NCI-H345 (cell line): ENCODE data around the gene TOR3A.

Experiments used
- DNase-seq: peaks from one replicate; lab custom pipeline; 2025; lab: John Stamatoyannopoulos, UW

TOR3A gene

DNA sequence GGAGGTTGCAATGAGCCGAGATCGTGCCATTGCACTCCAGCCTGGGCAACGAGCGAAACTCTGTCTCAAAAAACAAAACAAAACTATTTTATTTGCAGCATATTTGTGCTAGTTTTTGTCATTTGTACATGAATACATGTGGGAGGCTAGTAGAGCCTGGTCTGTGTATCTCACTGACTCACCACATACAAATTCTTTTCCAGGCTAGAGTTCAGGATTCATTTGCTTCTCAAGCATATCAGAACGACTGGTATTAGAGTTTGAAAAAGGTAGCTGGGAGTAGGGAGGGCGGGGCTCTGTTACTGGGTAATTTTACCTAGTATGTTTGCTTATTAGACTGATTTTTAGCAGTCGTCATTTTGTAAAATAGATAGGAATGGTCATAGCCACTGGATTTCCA lies 4.5 kb upstream of the TOR3A start:
- DNase-seq: no peak

DNA sequence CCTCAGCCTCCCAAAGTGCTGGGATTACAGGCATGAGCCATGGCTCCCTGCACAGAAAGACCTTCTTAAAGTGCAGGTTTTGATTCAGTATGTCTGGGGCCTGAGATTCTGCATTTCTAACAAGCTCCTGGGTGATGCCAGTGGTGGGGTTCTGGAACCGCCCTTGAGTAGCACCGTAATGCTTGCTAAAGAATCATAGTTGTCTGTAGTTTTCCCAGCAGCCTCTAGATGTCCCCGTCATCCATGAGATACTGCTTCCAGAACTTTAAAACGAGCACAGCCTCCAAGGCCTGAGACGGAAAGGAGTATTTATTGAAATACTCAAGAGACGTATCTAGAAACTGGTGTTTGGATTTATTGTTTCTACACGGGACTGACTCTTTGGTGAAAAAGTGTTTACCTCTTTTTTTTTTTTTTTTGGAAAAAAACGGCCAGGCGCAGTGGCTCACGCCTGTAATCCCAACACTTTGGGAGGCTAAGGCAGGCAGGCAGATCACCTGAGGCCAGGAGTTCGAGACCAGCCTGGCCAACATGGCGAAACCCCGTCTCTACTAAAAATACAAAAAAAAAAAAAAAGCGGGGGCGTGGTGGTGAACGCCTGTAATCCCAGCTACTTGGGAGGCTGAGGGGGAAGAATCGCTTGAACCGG lies 2.6 kb upstream of the TOR3A start:
- DNase-seq: peak; percentile 73

DNA sequence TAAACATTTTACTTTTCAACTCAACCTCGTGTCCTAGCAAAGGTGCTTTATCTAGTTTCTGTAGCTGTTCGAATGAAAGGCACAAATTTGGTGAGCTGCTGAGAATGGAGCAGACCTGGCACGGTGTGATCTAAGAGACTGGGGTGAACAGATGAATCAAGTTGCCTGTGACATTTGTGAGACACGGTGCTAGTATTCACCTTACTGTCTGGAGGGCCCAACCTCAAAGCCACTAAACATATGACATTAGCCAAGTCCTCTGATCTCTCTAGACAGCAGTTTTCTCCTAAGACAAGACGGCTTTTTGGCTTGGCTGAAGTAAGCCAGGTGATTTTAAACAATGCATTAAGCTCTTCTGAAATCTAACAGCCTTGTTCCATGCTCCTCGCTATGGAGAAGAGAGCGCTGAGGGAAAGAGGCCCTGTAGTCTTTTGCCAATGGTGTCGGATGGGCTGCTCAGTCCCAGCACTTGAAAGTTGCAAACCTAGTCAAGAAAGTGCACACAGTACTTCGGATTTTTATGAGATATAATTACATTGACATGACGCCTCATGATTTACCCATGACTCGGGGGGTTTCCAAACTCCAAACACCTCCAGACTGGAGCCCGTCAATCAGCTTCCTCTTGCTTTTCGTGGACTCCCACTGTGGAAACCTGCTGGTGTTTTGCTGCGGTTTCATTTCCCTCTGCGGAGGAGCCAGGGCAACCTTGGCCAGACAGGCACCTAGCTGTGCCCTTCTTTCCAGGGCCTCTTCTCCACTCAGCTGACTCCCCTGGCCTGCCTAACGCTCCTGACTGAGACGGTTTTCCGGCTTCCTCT lies 794 bp upstream of the TOR3A start:
- no peak for DNase-seq

DNA sequence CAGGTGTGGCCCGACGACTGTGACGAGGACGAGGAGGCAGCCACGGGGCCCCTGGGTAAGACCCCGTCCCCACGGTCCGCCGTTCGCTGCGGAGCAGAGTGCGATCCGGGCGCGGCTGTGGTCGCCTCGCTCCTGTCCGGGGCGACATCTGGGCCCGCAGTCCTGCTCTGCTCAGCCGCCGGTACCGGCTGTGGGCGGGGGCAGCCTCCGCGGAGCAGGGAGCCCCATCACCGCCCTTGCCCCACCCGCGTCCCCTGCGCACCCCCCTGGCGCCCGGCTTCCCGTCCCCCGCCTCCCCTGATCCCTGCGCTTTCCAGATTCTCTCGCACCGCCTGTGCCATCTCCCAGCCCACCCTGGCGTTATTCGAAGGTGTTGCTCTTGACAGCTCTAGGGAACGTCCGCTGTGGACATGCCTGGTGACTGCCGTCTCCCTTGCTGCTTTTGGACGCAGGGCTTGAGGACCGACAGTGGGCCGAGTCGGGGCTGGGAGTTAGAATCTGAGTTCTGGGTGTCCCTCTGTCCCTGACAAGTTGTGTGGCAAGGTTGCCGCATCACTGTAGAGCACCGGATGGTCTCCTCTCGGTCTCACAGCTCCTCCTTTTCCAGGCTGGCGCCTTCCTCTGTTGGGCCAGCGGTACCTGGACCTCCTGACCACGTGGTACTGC lies 596 bp downstream of the TOR3A start:
- DNase-seq: peak; percentile 16

DNA sequence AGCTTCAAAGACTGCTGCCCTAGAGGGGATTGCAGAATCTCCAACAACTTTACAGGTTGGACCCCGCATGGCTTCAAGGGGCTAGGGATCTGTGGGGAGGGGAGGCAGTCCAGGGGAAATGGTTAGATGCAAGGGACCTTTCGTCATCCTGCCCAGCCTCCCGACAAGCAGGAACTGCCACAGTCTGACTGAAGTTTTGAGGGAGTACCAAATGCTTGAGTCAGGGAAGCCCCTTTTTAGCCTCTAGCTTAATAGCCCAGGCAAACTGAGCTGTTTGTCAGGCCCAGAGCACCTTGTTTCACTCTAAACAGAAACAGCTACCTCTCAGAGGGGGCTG lies 1.1 kb downstream of the TOR3A start:
- DNase-seq: no peak

DNA sequence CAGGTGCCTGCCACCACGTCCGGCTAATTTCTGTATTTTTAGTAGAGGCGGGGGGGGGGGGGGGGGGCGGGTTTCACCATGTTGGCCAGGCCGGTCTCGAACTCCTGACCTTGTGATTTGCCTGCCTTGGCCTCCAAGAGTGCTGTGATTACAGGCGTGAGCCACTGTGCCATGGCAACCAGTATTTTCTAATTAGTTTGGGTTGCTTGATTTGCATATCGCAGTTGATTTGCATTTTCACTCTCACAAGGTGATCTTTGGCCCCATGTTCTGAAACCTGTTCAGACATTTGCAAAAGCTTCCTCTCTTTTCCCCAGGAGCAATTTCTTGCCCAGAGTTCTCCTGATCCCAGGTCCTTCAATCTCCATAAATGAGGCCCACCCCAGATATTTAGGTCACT lies 1.7 kb downstream of the TOR3A start:
- no peak for DNase-seq

DNA sequence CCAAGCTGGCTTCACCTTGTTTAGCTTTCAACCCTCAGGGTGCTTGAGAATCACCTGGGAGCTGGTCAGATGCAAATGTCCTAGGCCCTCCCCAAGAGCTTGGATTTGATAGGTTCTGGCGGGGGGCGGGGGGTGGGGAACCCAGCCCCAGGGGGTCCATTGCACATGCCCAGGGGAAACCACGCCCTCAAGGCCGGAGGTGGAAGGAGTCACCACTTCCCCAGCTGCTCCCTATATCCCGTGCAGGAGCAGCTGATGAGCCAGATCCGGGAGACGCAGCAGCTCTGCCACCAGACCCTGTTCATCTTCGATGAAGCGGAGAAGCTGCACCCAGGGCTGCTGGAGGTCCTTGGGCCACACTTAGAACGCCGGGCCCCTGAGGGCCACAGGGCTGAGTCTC lies 5.8 kb downstream of the TOR3A start:
- DNase-seq: no peak

DNA sequence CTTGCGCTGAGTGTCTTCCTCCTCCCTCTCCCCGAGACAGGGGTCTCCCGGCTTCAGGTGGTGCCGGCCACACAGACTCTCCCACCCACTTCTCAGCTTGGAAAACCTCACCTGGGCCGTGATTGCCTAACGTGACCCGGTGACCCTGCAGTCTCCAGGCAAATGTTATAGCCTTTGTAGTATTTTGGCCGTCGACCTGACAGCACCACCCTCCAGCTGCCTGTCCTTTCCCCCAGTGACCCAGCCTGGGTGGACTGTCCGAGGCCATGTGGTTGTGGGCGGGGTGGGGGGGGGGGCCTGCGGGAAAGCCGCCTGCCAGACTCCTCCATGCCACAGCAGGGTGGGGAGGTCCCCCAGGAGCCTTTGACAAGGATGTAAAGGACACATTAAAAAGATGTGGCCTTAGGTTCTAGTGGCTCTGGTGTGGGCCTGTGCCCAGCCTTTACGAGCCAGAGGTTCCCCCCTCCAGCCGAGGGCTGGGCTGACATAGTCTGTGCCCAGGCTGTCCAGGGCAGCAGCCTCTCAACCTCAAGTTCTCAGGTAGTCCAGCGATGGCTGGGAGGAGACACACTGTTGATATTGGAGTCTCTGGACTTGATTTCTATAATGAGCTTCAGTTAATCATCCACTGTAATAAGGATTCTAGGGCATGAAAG lies 8.1 kb downstream of the TOR3A start:
- no peak for DNase-seq

DNA sequence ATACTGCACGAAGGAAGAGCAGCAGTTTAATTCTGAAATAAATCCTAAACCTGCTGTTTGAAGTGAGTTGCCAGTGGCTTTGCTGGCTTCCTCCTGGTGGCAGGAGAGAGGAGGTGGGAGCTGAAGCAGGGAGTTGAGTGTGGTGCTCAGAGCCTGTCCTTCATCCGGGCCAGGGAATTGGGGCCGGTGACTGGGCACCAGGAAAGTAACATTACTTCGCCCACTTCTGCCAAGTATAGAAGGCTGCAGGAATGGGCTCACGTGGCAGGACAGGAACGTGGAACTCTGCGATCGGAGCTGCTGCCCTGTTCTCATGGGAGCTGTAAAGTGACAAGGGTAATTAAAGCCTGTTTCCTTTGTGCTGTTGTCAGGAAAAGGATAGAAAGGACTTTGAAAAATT lies 8.7 kb downstream of the TOR3A start:
- no peak for DNase-seq

DNA sequence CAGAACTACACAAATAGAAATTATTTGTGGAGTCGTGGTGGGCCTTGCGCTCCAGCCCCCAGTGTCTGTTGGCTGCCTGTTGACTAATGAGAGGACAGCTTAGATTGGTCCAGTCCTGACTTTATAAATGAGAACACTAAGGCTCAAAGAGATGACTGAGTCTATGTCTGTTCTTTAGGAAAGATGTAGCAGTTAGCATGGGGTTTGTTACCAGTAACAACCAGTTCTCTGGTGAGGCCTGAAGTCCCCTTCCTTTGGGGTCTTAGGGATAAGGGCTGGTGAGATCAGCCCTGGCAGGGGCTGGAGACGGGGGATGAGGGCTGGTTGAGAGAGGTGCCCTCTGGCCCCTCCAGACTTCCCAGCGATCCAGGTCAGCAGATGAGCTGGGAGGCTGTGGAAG lies 9.1 kb downstream of the TOR3A start:
- no peak for DNase-seq

DNA sequence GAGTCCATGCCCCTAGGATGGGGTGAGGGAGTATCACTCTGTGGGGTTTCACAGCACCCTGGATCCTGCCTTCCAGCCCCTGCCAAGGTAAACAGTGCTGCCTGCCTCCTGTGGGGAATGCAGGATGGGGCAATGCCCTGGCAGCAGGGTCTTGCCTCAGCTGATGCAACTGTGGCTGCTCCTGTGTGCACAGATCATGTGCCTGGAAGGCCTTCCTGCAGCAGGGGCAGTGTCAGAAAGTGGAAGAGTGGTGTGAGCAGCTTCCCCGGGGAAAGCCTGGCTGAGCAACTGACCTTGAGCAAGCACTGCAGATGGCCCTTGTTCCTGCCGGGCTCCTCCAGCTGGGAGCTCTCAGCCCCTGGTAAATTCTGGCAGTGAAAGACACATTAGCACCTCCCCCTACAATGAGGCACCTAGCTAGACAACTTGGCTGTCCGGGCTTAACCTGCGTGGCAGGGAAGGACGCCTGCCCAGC lies 9.9 kb downstream of the TOR3A start:
- peak; percentile 43 for DNase-seq

DNA sequence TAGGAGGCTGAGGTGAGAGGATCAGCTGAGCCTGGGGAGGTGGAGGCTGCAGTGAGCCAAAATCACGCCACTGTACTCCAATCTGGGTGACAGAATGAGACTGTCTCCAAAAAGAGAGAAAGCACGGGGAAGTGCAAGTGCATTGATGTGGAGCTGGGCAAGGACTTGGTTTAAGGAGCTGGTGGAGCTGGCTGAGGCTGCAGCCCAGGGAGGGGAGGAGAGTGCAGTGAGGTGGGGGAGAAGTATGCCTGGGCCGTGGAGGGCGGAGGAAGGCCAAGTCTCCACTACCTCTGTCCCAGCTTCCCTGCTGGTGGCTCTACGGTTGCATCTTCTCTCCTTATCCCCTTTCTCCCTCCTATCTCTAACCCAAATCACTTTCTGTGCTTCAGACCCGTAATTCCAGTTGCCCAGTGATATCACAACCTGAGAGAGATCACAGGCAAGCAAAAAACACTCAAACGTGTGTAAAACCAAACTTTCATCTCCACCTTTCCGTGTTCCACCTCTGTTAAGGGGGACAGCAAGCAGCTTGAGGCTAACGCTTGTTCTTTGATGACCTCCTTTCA lies 11.1 kb downstream of the TOR3A start:
- DNase-seq: no peak

DNA sequence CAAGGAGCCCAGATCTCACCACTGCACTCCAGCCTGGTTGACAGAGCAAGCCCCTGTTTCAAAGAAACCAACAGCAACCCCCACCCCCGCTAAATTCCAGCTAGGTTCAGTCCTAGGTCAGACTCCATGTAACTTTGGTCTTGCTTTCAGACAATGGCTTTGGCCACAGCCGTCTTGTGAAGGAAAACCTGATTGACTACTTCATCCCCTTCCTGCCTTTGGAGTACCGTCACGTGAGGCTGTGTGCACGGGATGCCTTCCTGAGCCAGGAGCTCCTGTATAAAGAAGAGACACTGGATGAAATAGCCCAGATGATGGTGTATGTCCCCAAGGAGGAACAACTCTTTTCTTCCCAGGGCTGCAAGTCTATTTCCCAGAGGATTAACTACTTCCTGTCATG lies 12.9 kb downstream of the TOR3A start:
- no peak for DNase-seq

DNA sequence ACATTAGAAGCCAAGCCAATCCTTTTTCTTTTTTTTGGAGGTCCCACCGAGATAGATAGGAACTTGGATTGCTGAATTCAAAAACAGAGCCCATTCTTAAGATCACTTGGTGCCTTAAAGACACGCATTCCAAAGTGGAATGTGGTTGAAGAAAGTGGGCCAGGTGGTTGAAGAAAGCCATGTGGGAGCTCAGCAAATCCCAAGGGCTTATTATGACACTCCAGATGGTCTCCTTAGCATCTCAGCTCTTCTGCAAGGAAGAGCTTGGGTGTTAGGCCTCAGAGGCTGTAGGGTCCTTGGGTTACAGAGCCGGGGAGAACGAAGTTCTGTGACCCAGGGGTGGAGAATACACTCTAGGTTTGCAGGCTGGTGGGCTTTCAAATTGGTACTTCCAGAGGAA lies 13.5 kb downstream of the TOR3A start:
- no peak for DNase-seq

DNA sequence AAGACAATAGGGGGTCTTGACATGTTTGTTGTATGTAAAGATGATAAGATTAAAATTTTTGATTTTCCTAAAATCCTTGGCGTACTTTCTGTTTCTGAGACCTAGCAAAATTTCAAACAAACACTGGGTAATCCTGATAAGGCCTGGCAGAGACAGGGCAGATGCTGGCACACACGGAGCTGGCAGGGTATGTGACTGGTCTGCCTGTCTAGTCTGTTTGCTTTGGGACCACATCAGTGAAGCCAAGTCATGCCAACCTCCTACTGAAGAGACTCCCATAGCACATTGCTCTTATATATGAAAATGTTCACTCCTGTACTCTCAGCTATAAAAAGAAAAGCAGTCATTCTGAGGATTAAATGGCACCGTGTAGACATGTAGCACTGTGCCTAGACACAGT lies 14.1 kb downstream of the TOR3A start:
- DNase-seq: no peak

DNA sequence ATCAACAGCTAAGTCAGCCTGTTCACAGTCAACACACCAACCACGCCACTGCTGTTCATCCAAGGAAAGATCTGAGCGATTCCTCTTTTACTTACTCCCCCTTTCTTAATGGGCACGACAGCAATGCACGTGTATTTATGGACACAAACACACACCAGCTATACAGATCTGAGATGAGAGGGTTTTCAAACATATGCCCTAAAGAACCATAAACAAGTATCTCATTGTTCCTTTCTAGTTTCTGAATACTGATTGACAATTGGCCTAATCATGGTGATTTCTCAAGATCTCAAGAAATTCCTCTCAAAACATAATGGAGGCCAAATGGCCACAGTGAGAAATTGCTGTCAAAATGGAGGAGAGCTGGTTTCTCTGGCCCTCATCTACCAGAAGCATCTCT lies 18.0 kb downstream of the TOR3A start:
- DNase-seq: no peak

DNA sequence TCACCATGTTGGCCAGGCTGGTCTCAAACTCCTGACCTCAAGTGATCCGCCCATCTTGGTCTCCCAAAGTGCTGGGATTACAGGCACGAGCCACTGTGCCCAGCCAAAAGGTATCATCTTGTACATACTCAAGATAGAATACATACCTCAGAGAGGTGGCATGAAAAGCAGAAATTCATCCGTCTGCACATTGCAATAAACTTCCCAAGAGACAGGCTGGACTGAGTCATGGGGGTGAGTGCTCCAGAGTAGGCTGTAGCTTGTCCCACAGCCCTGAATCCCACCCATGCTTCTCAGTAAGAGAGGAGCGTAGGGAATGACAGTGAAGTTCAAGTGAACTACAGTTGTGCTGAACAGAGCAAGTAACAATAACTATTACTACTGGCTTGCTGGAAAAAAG lies 19.7 kb downstream of the TOR3A start:
- DNase-seq: no peak

DNA sequence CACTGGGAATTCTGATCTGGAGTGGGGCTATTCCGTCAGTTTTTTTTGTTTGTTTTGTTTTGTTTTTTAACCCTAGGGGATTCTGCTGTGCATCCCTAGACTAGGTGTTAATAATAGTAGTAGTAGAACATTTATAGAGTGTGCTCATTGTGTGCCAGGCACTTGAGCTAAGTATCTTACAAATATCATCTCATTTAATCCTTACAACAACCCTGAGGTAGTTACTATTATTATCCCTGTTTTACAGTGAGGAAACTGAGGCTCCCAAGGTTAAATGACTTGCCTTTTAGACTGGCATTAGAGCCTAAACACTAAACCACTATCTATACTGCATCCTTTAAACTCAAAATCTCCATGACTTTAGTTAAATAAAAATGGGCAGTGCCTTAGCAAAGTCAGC lies 22.1 kb downstream of the TOR3A start:
- DNase-seq: no peak

DNA sequence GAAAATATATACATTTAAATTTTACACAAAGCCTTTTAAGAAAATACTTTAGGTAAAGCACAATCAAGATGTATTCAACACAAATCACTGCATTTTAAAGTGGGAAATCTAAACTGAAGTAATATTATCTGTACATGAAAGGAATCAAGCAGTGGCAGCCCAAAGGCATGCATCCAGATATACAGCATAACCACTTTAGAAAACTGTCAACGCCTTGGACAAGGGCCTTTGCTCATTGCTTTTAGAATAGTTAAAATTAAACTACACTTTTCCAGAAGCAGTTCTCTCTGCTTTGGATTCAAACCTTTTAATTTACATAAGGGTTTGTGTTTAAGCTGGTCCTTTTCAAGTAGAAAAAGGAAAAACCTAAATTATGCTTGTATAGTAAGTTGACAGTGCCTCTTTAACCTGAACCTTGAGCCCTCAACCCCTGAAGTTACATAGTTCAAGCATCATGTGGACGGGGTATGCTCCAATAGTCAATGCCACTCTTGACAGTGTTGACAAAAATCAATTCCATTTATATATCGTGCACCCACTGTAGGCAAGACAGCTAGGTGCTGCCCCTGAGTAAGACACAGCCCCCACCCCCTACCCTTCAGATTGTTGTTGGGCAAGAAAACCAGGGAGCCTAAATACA lies 22.9 kb downstream of the TOR3A start:
- DNase-seq: no peak

DNA sequence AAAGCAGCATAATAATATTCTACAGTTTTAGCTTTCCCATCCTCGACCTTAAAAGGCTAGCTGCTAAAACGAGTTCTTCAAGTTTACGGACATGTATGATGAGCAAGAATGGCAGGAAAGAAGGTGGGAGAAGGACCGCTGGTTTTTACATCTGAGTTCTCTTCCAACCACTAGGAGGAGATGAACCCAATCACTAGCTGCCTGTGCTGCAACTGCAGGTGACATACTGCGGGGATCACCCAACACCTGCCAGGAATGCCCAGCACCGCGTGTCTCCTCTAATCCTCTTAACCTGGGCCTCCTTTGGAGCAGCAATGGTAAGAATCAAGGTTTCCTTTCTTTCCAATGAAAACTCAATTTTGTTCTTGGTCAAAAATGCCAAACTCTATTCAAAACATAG lies 23.5 kb downstream of the TOR3A start:
- no peak for DNase-seq

DNA sequence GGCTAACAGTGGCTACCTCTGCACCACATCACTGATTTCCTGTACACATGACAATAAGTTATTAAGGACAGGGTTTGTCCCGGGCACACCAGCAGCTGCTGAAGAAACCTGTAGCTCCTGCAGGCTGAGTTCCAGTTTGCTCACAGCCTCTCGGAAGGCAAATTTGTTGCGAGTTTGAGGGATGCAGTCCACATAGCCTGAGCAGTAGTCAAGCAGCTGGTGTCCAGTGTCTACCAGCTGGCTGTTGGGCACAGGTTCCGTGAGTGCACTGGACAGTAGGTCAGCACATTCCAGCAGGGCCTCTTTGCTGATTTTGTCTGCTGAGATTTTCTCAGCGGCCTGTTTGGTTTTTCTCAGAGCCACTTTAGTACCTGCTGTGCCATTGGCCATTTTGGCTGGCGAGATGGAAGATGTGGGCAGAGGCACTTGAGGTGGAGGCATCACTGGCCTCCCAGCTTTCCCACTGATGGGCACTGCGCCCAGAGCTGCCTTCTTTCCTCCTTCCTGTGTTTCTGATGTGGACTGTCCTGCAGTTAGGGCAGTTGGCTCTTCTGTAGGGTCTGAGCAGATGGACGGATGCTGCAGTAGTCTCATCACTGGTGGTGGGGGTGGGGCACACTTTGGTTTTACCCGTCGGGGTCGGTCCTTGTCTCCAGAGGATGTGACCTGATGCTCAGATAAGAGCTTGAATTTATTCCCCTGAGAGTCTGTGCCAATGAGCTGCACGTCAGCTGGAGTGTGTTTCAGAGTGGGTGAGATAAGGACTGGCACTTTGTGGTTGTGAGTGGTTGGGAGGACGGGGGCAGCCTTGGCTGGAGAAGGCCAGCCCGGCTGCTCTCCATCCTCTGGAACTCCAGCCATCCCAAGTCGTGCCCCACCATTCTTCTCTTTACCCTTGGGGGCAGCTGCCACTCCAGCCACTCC lies 26.1 kb downstream of the TOR3A start:
- DNase-seq: no peak
